GM19455 (cell line): ENCODE results near the gene ARMH4.
A peak's percentile ranks its signal among the peaks of the same experiment; 100 is the strongest.

Source experiments
- ATAC-seq: cut with Tn5 transposase; IDR thresholded peaks from one replicate; pipeline ENCODE4 v1.9.1; 2021; ENCODE audit not compliant: unreplicated experiment

ARMH4 gene

GRCh38 chr14:58152014-58152857, at the start of gene ARMH4:
Gene ARMH4 (minus strand): TSS chr14:58152213. CDS start chr14:58139358, 12,855 bp downstream.
- peak; percentile 96 for ATAC-seq

GRCh38 chr14:58200846-58201245, 48.8 kb upstream of the ARMH4 start:
- ATAC-seq, result no peak

- ATAC-seq, result peak; percentile 8
Observed at GRCh38 chr14:58200480-58200841, 48.4 kb upstream of the ARMH4 start.

- ATAC-seq, result peak; percentile 96
Observed at GRCh38 chr14:58199726-58200479, 47.9 kb upstream of the ARMH4 start, which contains the start of gene ACTR10. Gene ACTR10 (plus strand): TSS chr14:58200149. CDS start chr14:58200218, 69 bp downstream.

- no peak for ATAC-seq
Observed at GRCh38 chr14:58198086-58198485, 46.1 kb upstream of the ARMH4 start.

GRCh38 chr14:58196198-58196597, 44.2 kb upstream of the ARMH4 start:
- no peak for ATAC-seq

GRCh38 chr14:58193542-58193941, 41.5 kb upstream of the ARMH4 start:
- ATAC-seq, result no peak

- no peak for ATAC-seq
Observed at GRCh38 chr14:58191763-58192601, 40.0 kb upstream of the ARMH4 start.

- no peak for ATAC-seq
Observed at GRCh38 chr14:58189176-58189575, 37.2 kb upstream of the ARMH4 start.

- ATAC-seq, result no peak
Observed at GRCh38 chr14:58177125-58177524, 25.1 kb upstream of the ARMH4 start.

- ATAC-seq, result peak; percentile 98
Observed at GRCh38 chr14:58171090-58171489, 19.1 kb upstream of the ARMH4 start.

GRCh38 chr14:58167891-58168290, 15.9 kb upstream of the ARMH4 start:
- no peak for ATAC-seq

GRCh38 chr14:58167057-58167456, 15.0 kb upstream of the ARMH4 start:
- ATAC-seq, result no peak

GRCh38 chr14:58166005-58166983, 14.3 kb upstream of the ARMH4 start:
- ATAC-seq, result peak; percentile 60

- ATAC-seq, result no peak
Observed at GRCh38 chr14:58160561-58160960, 8.5 kb upstream of the ARMH4 start.

GRCh38 chr14:58151133-58152013, 640 bp downstream of the ARMH4 start:
- ATAC-seq, result no peak

- ATAC-seq, result no peak
Observed at GRCh38 chr14:58150243-58150805, 1.7 kb downstream of the ARMH4 start.

- no peak for ATAC-seq
Observed at GRCh38 chr14:58149196-58149595, 2.8 kb downstream of the ARMH4 start.

GRCh38 chr14:58146399-58146798, 5.6 kb downstream of the ARMH4 start:
- ATAC-seq, result no peak
